Stimulated activated CD4-positive, alpha-beta T cell treated with anti-CD3 and anti-CD28 coated beads, Interleukin-15, amount 100 ng/mL, for 24 hours (primary cell): ENCODE data around the gene CGB2.
"Not testable (repeated sequence)": the region's sequence is repeated elsewhere in the genome, so short reads cannot be mapped to it uniquely, and the experiment has no call there.

Experiments
- DNase-seq: peaks from one replicate; pipeline ENCODE4 v3.0.0-alpha.2; 2020

The CGB2 gene

GRCh38 chr19:49011194-49011593, 20.5 kb upstream of the CGB2 start:
- no peak for DNase-seq

- DNase-seq: no peak
Observed at GRCh38 chr19:49014123-49014869, 17.4 kb upstream of the CGB2 start.

GRCh38 chr19:49014870-49015255, 16.8 kb upstream of the CGB2 start:
- no peak for DNase-seq

DNA sequence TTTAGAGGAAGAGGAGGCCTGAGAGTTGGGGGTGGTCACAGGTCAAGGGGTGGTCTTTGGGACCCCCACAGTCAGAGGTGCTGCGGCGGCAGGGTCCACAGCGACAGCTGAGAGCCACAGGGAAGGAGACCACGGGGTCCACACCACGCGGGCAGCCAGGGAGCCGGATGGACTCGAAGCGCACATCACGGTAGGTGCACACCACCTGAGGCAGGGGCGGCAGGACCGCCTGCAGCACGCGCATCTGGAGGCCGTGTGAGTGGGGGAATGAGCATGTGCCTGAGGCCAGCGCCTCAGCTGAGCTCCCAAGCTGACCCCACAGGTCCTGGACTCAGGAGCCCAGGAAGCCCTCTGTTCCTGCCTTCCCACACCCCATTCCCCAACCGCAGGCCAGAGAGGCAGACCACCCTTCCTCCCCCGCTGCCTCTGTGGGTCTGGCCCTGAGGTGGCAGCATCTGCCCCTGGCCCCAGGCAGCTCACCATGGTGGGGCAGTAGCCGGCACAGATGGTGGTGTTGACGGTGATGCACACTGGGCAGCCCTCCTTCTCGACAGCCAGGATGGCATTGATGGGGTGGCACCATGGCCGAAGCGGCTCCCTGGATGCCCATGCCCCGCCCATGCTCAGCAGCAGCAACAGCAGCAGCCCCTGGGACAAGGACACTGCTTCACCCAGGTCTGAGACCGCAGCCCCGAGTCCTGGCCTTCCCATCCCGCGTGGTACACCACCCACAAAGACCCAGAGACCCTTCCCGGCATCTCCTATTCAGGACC, 15.4 kb upstream of the CGB2 start:
- no peak for DNase-seq

- DNase-seq: no peak
Observed at GRCh38 chr19:49017041-49017665, 14.5 kb upstream of the CGB2 start, which contains the start of gene LHB. LHB (minus strand) TSS chr19:49017091; CDS start chr19:49017081, 10 bp downstream.

GRCh38 chr19:49017666-49018351, 13.9 kb upstream of the CGB2 start:
- peak; percentile 71 for DNase-seq

- peak; percentile 38 for DNase-seq
Observed at GRCh38 chr19:49018388-49019241, 13.1 kb upstream of the CGB2 start.

DNA sequence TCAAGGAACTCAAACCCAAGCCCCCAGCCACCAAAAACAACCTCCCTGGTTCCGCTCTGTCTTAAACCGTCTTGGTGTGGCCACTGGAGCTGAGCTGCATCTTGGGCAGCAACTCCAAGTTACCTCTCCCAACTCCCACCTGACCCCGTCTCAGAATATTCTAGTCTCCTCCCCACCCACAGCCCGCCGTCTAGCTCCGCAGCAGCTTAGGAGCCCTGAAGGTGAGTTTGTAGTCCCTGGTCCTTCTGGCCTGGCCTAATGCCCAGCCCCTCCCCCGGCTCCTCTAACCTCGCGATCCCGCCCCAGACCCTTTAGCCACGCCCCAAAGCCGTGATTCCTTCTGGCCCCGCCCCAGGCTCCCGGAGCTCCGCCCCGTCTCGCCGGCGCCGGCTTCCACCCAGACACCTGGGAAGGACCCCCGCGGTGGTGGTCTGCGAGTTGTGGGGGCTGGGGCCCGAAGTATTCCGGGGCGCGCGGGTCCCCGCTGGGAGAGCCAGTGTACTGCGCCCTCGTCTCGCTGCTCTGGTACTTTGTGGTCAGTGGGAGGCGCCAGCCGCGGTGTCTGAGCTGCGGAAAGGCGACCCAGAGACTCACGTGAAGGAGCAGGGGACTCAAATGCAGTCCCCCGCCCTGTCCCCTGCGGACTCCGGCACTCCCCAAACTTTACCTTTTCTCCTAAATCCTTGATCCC, 12.3 kb upstream of the CGB2 start:
- DNase-seq: peak; percentile 77

DNA sequence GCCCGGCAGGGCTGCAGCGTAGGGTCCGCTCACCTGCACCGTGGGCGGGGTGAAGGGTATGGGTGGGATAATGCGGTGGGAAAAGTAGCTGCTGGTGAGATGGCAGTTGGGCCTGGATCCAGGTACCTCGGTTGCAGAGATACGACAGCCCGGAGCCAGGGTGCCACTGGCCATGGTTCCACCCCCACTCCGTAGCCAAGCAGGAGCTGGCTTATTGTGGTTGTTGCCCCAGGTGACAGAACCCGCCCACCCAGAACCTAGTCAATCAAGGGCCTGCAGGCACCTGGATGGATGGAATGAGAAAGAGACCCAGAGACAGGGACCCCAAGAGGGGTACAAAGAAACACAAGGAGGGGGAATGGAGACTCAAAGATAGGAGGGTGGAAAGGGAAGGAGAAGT, 11.3 kb upstream of the CGB2 start:
- DNase-seq: peak; percentile 22

- DNase-seq: no peak
Observed at GRCh38 chr19:49020931-49021895, 10.5 kb upstream of the CGB2 start.

- DNase-seq: no peak
Observed at GRCh38 chr19:49022116-49022515, 9.6 kb upstream of the CGB2 start.

DNA sequence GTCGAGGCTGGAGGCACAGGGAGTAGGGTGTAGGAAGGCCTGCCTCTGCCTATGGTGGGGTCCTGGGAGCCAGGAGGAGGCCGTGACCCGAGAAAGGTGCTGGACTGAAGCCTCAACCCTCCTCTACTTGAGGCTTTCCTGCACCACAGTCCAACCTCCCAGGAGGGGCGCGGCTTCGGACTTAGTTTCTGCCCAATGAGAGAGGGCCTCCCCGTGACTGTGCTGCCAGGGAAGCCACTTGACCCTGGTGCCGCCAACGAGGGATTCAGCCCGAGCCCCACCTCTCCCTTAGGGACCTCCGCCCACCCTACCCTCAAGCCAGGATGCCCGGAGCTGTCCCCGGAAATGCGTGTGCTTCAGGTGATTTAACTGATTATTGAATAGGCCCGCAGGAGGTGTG, 7.5 kb upstream of the CGB2 start, which contains the start of gene CGB3:
TSS of gene CGB3 (minus strand) at position 101 of the 400 bp plus-strand sequence. CDS start 362 bp downstream, outside the sequence.
- not testable (repeated sequence) for DNase-seq

GRCh38 chr19:49025088-49025487, 6.6 kb upstream of the CGB2 start:
- not testable (repeated sequence) for DNase-seq

DNA sequence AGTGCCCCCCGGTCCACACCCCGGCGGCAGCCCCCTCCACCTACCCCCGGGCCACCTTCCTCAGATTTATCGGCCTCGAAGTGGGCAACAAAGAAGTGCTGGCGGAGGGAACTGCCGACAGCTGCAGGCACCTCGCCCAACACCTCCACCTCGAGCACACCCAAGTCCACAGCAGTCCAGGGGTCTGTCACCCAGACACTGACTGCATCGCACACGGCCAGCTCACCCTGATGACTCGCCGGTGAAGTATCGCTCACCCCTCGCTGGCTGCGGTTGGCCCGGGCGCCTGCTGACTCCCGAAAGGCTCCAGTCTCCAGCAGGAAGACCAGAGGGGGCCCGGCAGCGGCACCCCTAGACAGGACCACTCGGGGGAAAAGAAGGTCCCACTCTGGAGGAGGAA, 6.1 kb upstream of the CGB2 start:
- not testable (repeated sequence) for DNase-seq

DNA sequence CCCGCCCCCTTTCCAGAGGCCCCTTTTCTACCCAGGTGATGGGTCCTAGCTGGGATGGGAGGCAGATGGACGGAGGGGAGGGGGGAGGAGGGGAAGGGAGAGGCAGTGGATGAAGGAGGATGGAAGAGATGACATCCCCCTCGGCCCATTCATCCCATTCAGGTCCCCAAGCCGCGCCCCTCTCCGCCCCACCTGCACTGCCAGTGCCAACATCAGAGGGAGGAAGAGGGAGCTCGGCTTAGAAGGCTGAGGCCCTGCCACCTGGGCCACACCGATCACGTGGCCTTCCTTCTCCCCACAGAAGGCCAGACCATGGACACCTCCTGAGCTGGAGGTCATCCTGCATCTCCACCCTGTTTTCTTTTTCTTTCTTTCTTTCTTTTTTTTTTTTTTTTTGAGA, 3.0 kb upstream of the CGB2 start:
- DNase-seq: not testable (repeated sequence)

- not testable (repeated sequence) for DNase-seq
Observed at GRCh38 chr19:49029749-49030148, 1.9 kb upstream of the CGB2 start.

GRCh38 chr19:49030323-49030722, 1.4 kb upstream of the CGB2 start:
- not testable (repeated sequence) for DNase-seq

GRCh38 chr19:49036815-49037214, 5.1 kb downstream of the CGB2 start, which contains the start of gene CGB1:
CGB1 (minus strand) TSS chr19:49036895; CDS start chr19:49036711, 184 bp downstream.
- DNase-seq: peak; percentile 70

DNA sequence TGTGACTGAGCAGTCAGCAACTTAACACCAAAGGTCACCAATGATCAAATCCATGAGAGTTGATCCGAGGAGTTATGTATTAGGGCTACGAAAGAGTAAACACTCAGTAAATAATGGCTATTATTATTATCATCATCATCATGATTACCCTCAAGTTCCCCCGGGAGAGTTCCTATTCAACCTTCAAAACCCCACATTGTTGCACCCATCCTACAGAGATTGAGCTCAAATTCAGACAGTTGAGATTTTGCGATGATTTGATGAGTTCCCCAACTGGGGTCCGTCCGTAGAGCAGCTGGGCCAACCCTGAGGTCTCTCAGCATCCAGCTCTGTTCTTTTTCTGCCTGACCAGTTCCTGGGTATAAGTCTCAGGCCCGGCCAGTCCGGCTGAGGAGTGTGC, 6.4 kb downstream of the CGB2 start:
- not testable (repeated sequence) for DNase-seq
